ENCODE measurements around the gene ERAS. TPM values are rescaled to one million over a fixed set of nuclear protein-coding genes. Genes with fewer than 3 reads are reported as not detected.

The ERAS gene
- total RNA-seq (2021) (not detected in 2 replicates), Bru-seq, nascent RNA (percentile 23 among the genes with signal in this experiment), BruChase-seq, experiment 1, labeled RNA remaining after a 2-hour chase (percentile 14 among the genes with signal in this experiment), BruChase-seq, experiment 2, labeled RNA remaining after a 6-hour chase (percentile 19 among the genes with signal in this experiment)
- long read RNA-seq: 0 reads

- Histone ChIP-seq H3K4me1 (ENCODE audit: insufficient read depth, low read length, poor library complexity, severe bottlenecking) (no peaks in the 10 kb centered on the region), H3K27ac (ENCODE audit: low read depth, low read length, poor library complexity, severe bottlenecking) (no peak within 1 kb of the TSS), H3K4me3 (ENCODE audit: low read depth, low read length, poor library complexity, severe bottlenecking) (no peak within 1 kb of the TSS), H3K27me3 (replicated peaks; ENCODE audit: insufficient read depth, low read depth, low read length, poor library complexity) (no peaks in the 10 kb centered on the region), H3K36me3 (ENCODE audit: insufficient read depth, low read length, poor library complexity, severe bottlenecking) (peaks cover 3% of the 10 kb centered on the region), H3K9me3 (ENCODE audit: low read depth, low read length, poor library complexity, severe bottlenecking) (no peaks in the 10 kb centered on the region)
- TF ChIP-seq CTCF (conservative IDR thresholded peaks at IDR 0.05; ENCODE audit: low read depth, low read length) (no peak), EZH2 (IDR thresholded peaks at IDR 0.05; ENCODE audit: borderline replicate concordance, low read depth, low read length, poor library complexity, severe bottlenecking) (no peak)
- CTCF ChIA-PET: no interaction called here
- no TSS peak for BruUV-seq (replicated peaks)
- no peak for DNase-seq (ENCODE audit: low spot score)
- POLR2A ChIA-PET (ENCODE audit: low non-redundant PET): no interaction called here
- intact Hi-C loops (cut with micrococcal nuclease; ENCODE audit: unreplicated experiment): no loop called here
Measured at GRCh38 chrX:48826135-48826875, at the start of gene ERAS. Gene ERAS, plus strand, starts transcription at chrX:48826513. Its CDS starts 2,611 bp downstream, at chrX:48829124.

- no peak overlapping the region for H3K27ac ChIP-seq (ENCODE audit: low read depth, low read length, poor library complexity, severe bottlenecking)
- no peaks in the 10 kb centered on the region for H3K9me3 ChIP-seq (ENCODE audit: low read depth, low read length, poor library complexity, severe bottlenecking)
- no peaks in the 10 kb centered on the region for H3K36me3 ChIP-seq (ENCODE audit: insufficient read depth, low read length, poor library complexity, severe bottlenecking)
- BruUV-seq (replicated peaks): no TSS peak
- no peaks in the 10 kb centered on the region for H3K27me3 ChIP-seq (replicated peaks; ENCODE audit: insufficient read depth, low read depth, low read length, poor library complexity)
- intact Hi-C loops (cut with micrococcal nuclease; ENCODE audit: unreplicated experiment): no loop called here
- TF ChIP-seq EZH2 (IDR thresholded peaks at IDR 0.05; ENCODE audit: borderline replicate concordance, low read depth, low read length, poor library complexity, severe bottlenecking) (no peak), CTCF (conservative IDR thresholded peaks at IDR 0.05; ENCODE audit: low read depth, low read length) (no peak)
- H3K4me1 ChIP-seq (ENCODE audit: insufficient read depth, low read length, poor library complexity, severe bottlenecking): no peaks in the 10 kb centered on the region
- DNase-seq (ENCODE audit: low spot score): no peak
- no peak overlapping the region for H3K4me3 ChIP-seq (ENCODE audit: low read depth, low read length, poor library complexity, severe bottlenecking)
- POLR2A ChIA-PET (ENCODE audit: low non-redundant PET): no interaction called here
- CTCF ChIA-PET: no interaction called here
Measured at GRCh38 chrX:48776818-48777439, 49.4 kb upstream of the ERAS start.

- TF ChIP-seq CTCF (conservative IDR thresholded peaks at IDR 0.05; ENCODE audit: low read depth, low read length) (no peak), EZH2 (IDR thresholded peaks at IDR 0.05; ENCODE audit: borderline replicate concordance, low read depth, low read length, poor library complexity, severe bottlenecking) (no peak)
- H3K27ac ChIP-seq (ENCODE audit: low read depth, low read length, poor library complexity, severe bottlenecking): no peak overlapping the region
- H3K4me3 ChIP-seq (ENCODE audit: low read depth, low read length, poor library complexity, severe bottlenecking): no peak overlapping the region
- ChIA-PET CTCF (no interaction called here), POLR2A (ENCODE audit: low non-redundant PET) (no interaction called here)
- no peak for DNase-seq (ENCODE audit: low spot score)
- intact Hi-C loops (cut with micrococcal nuclease; ENCODE audit: unreplicated experiment): no loop called here
- H3K4me1 ChIP-seq (ENCODE audit: insufficient read depth, low read length, poor library complexity, severe bottlenecking): no peaks in the 10 kb centered on the region
- no peaks in the 10 kb centered on the region for H3K9me3 ChIP-seq (ENCODE audit: low read depth, low read length, poor library complexity, severe bottlenecking)
- H3K27me3 ChIP-seq (replicated peaks; ENCODE audit: insufficient read depth, low read depth, low read length, poor library complexity): no peaks in the 10 kb centered on the region
- H3K36me3 ChIP-seq (ENCODE audit: insufficient read depth, low read length, poor library complexity, severe bottlenecking): no peaks in the 10 kb centered on the region
- no TSS peak for BruUV-seq (replicated peaks)
Measured at GRCh38 chrX:48779399-48779798, 46.9 kb upstream of the ERAS start.

Measured in A673 (cell line).